WERI-Rb-1 (cell line): ENCODE measurements around the gene SV2C.
A peak's percentile ranks its signal among the peaks of the same experiment; 100 is the strongest.
"Not testable (repeated sequence)": the region's sequence is repeated elsewhere in the genome, so short reads cannot be mapped to it uniquely, and the experiment has no call there.

ENCODE experiments used
- DNase-seq: peaks from one replicate; pipeline ENCODE4 v3.0.0-alpha.2; 2020
- H3K27ac ChIP-seq: fragments of 250-450 bp; sonication (Bioruptor Pico); 2 replicates; pipeline ENCODE4 v1.5.1; 2020; ENCODE audit warnings: mild to moderate bottlenecking, moderate library complexity
- H3K27me3 ChIP-seq: fragments of 250-450 bp; sonication (Bioruptor Pico); 2 replicates; pipeline ENCODE4 v1.5.1; 2021; ENCODE audit warnings: mild to moderate bottlenecking, low read depth, moderate library complexity; ENCODE audit not compliant: insufficient read depth, severe bottlenecking
- H3K36me3 ChIP-seq: fragments of 250-450 bp; sonication (Bioruptor Pico); 2 replicates; pipeline ENCODE4 v1.5.1; 2020; ENCODE audit warnings: mild to moderate bottlenecking, moderate library complexity
- H3K4me3 ChIP-seq: 2 replicates; pipeline ENCODE4 v1.5.1; 2011; ENCODE audit warnings: low read depth, mild to moderate bottlenecking, control low read depth, low read length
- H3K9me3 ChIP-seq: fragments of 250-450 bp; sonication (Bioruptor Pico); 2 replicates; pipeline ENCODE4 v1.5.1; 2021; ENCODE audit warnings: mild to moderate bottlenecking, moderate library complexity; ENCODE audit not compliant: severe bottlenecking
- TF ChIP-seq, protein P1 (sequence below): IDR thresholded peaks from 2 replicates; pipeline ENCODE4 v1.5.1; 2011; ENCODE audit warnings: low read depth, mild to moderate bottlenecking, control low read depth, inconsistent platforms, low read length

Gene SV2C, protein sequence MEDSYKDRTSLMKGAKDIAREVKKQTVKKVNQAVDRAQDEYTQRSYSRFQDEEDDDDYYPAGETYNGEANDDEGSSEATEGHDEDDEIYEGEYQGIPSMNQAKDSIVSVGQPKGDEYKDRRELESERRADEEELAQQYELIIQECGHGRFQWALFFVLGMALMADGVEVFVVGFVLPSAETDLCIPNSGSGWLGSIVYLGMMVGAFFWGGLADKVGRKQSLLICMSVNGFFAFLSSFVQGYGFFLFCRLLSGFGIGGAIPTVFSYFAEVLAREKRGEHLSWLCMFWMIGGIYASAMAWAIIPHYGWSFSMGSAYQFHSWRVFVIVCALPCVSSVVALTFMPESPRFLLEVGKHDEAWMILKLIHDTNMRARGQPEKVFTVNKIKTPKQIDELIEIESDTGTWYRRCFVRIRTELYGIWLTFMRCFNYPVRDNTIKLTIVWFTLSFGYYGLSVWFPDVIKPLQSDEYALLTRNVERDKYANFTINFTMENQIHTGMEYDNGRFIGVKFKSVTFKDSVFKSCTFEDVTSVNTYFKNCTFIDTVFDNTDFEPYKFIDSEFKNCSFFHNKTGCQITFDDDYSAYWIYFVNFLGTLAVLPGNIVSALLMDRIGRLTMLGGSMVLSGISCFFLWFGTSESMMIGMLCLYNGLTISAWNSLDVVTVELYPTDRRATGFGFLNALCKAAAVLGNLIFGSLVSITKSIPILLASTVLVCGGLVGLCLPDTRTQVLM

DNA sequence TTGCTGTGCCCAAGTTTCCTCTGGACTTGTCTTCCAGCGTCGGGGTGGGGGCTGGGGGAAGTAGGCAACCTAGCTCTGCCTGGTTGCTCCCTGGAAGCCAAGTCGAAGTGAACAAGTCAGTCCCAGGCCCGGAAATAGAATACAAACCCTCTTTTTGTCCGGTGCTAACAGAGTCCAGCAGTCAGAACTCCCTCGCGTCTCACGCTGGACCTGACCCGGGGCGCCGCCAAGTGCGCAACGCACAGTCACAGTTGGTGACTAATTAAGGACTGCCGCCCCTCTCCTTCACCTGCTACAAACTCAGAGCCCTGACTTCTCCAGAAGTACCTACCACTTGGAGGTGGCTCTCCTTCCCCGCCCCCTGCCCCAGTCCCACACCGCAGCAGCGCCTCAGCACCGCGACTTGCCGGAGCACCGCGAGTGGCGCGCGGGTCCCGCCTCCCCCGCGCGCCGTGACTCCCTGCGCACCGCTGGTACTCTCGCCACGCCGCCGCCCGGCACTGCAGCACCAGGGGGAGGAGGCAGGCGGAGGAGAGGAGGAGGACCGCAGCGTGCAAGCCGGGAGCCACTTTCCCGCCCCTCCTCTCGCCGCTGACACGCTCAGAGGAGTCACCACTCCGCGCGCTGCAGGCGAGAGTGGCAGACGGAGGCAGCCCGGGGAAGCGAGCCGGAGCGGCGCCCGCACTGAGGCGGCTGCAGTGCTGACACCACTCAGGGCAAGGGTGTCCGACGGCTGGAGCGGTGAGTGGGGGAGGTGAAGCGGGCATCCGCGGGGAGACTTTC, at the start of gene SV2C:
Gene SV2C (plus strand): TSS at position 612 of the 783 bp plus-strand sequence. CDS start 48,368 bp downstream, outside the sequence.
- no peaks in the 10 kb centered on the region for H3K36me3 ChIP-seq
- H3K27ac ChIP-seq, result no peak within 1 kb of the TSS
- TF ChIP-seq, protein P1, sequence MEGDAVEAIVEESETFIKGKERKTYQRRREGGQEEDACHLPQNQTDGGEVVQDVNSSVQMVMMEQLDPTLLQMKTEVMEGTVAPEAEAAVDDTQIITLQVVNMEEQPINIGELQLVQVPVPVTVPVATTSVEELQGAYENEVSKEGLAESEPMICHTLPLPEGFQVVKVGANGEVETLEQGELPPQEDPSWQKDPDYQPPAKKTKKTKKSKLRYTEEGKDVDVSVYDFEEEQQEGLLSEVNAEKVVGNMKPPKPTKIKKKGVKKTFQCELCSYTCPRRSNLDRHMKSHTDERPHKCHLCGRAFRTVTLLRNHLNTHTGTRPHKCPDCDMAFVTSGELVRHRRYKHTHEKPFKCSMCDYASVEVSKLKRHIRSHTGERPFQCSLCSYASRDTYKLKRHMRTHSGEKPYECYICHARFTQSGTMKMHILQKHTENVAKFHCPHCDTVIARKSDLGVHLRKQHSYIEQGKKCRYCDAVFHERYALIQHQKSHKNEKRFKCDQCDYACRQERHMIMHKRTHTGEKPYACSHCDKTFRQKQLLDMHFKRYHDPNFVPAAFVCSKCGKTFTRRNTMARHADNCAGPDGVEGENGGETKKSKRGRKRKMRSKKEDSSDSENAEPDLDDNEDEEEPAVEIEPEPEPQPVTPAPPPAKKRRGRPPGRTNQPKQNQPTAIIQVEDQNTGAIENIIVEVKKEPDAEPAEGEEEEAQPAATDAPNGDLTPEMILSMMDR, result no peak
- peak within 1 kb of the TSS; percentile 64 for H3K4me3 ChIP-seq
- H3K9me3 ChIP-seq, result no peaks in the 10 kb centered on the region
- peaks cover 25% of the 10 kb centered on the region for H3K27me3 ChIP-seq
- DNase-seq, result peak; percentile 67

DNA sequence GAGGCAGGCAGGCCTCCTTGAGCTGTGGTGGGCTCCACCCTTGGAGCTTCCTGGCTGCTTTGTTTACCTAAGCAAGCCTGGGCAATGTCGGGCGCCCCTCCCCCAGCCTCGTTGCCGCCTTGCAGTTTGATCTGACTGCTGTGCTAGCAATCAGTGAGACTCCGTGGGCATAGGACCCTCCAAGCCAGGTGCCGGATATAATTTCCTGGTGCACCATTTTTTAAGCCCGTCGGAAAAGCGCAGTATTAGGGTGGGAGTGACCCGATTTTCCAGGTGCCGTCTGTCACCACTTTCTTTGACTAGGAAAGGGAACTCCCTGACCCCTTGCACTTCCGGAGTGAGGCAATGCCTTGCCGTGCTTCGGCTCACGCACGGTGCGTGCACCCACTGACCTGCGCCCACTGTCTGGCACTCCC, 45.4 kb upstream of the SV2C start:
- H3K9me3 ChIP-seq, H3K27me3 ChIP-seq, DNase-seq, H3K4me3 ChIP-seq, H3K27ac ChIP-seq, H3K36me3 ChIP-seq: not testable (repeated sequence)

DNA sequence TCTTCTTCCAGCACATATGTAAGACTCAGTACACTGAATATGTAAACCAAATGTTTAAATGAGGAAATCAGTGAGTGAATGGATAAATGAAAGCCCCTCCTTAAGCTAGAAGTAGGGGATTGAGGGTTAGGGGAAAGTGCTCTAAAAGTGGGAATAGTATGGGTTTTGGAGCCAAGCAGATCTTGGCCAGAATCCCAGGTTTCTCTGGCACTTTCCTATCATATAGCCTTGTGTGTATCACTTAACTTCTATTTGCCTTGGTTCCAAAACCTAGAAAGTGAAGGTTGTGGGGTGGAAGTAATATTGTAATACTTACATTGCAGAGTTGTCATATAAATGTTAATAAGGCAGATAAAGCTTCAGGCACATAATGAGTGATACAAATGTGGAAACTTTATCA, 45.0 kb upstream of the SV2C start:
- Histone ChIP-seq H3K4me3 (no peak overlapping the region), H3K36me3 (no peaks in the 10 kb centered on the region), H3K27ac (no peak overlapping the region), H3K9me3 (no peaks in the 10 kb centered on the region), H3K27me3 (no peaks in the 10 kb centered on the region)
- TF ChIP-seq, protein P1, result no peak
- no peak for DNase-seq

DNA sequence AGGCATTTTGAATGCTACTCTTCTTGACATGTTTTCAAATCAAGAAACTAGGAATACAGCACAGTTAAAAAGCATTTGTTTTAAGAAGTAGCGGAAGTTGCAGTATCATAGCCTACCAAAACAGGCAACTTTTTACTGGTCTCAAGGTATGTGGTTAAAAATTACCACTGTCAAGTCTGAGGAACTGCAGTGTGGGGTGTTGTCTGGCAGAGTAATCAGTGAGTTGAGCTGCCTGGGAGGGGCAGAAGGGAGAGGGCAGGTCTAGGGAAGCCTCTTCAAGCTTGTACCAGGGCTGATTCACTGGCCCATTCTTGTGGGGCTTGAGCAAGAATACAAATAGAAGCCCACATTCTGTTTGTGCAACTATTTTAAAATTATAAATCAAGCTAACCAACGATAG, 42.4 kb upstream of the SV2C start:
- TF ChIP-seq, protein P1, result no peak

DNA sequence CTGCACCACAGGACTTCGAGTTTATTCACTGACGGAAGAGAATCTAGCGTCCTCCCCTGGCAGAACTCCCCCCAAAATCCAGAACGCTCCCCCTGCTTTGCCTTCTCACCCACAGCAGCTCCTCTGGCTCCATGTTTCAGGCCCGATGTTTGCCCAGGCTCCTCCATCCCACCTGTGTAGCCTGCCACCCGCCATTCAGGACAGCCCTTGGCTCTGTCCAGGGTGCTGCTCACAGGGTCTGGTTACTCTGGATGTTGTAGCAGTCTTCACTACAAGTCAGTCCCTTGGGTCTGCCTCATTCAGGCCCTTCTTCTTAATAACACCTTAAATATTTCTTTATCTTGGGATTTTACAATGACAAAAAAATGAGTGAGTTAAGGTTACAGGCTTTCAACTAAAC, 41.3 kb upstream of the SV2C start:
- Histone ChIP-seq H3K36me3 (no peaks in the 10 kb centered on the region), H3K27me3 (no peaks in the 10 kb centered on the region), H3K27ac (no peak overlapping the region), H3K9me3 (no peaks in the 10 kb centered on the region), H3K4me3 (no peak overlapping the region)
- DNase-seq, result no peak
- TF ChIP-seq, protein P1, result no peak

More for the DNA sequence above, 42.4 kb upstream of the SV2C start:
- DNase-seq, result no peak
- H3K27ac ChIP-seq, result no peak overlapping the region
- no peaks in the 10 kb centered on the region for H3K36me3 ChIP-seq
- no peaks in the 10 kb centered on the region for H3K9me3 ChIP-seq
- H3K4me3 ChIP-seq, result no peak overlapping the region
- no peaks in the 10 kb centered on the region for H3K27me3 ChIP-seq

DNA sequence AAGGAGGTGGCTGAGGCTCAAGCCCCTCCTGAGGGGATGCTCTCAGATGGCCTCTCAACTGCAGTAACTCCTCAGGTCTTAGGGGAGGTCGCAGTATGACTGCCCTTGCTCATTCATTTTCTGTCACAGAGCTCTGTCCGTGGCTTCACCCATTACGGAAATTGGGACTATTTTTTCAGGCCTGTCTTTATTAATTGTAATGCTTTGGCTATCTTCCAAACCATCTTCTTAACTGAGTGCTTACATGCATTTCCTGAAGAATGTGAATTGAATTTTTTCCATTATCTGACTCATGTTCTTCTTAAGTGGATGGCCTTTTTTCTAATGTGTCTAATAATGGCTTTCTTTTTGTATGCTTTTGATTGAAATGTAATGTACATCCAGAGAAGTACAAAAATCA, 36.4 kb upstream of the SV2C start:
- Histone ChIP-seq H3K27me3 (no peaks in the 10 kb centered on the region), H3K9me3 (no peaks in the 10 kb centered on the region), H3K27ac (no peak overlapping the region), H3K4me3 (no peak overlapping the region), H3K36me3 (no peaks in the 10 kb centered on the region)
- no peak for DNase-seq
- TF ChIP-seq, protein P1, result no peak
